K562 (cell line): ENCODE measurements around the gene POP7. TPM values are rescaled to one million over a fixed set of nuclear protein-coding genes. Genes with fewer than 3 reads are reported as not detected.

ENCODE experiments used
- ARID1B ChIP-seq: fragments of 450-650 bp; IDR thresholded peaks from 2 replicates; pipeline ENCODE4 v1.6.1; 2016; ENCODE audit warnings: antibody characterized with exemption, mild to moderate bottlenecking, inconsistent platforms
- CBX1 ChIP-seq: sonication (generic); IDR thresholded peaks from 2 replicates; pipeline ENCODE4 v1.6.1; 2016; ENCODE audit warnings: antibody characterized with exemption, low read depth, mild to moderate bottlenecking
- CHD4 ChIP-seq: fragments of 200-600 bp; sonication (generic); IDR thresholded peaks from 3 replicates; pipeline ENCODE4 v1.6.1; 2012; ENCODE audit warnings: low read depth, mild to moderate bottlenecking, mixed read lengths, low read length, inconsistent platforms; ENCODE audit not compliant: insufficient read depth, insufficient replicate concordance, poor library complexity, severe bottlenecking
- E4F1 ChIP-seq: fragments of 250-450 bp; sonication (Bioruptor Pico); IDR thresholded peaks from 2 replicates; pipeline ENCODE4 v1.5.0; 2021; ENCODE audit warnings: mild to moderate bottlenecking, borderline replicate concordance
- EGR1 ChIP-seq: fragments of 450-650 bp; conservative IDR thresholded peaks from 2 replicates; pipeline ENCODE4 v1.6.1; 2017; ENCODE audit warnings: mild to moderate bottlenecking
- ELF2 ChIP-seq: fragments of 250-450 bp; sonication (Bioruptor Pico); IDR thresholded peaks from 2 replicates; pipeline ENCODE4 v1.5.0; 2021; ENCODE audit warnings: mild to moderate bottlenecking
- ETV5 ChIP-seq: sonication (generic); formaldehyde crosslinking; IDR thresholded peaks from 2 replicates; pipeline ENCODE4 v1.4.0; 2020; ENCODE audit warnings: low read depth, mild to moderate bottlenecking, missing genetic modification reagents
- GABPB1 ChIP-seq: sonication (generic); formaldehyde crosslinking; IDR thresholded peaks from 2 replicates; pipeline ENCODE4 v1.8.0; 2022; ENCODE audit warnings: mild to moderate bottlenecking, missing genetic modification reagents
- HDAC2 ChIP-seq: fragments of 450-650 bp; IDR thresholded peaks from 2 replicates; pipeline ENCODE4 v1.6.1; 2016; ENCODE audit warnings: mild to moderate bottlenecking
- HNRNPUL1 ChIP-seq: fragments of 200-400 bp; formaldehyde crosslinking; IDR thresholded peaks from 2 replicates; pipeline ENCODE4 v1.6.1; 2017; ENCODE audit warnings: low read length
- HOXB6 ChIP-seq: fragments of 250-450 bp; sonication (Bioruptor Pico); IDR thresholded peaks from 2 replicates; pipeline ENCODE4 v1.5.1; 2022; ENCODE audit warnings: mild to moderate bottlenecking, borderline replicate concordance
- KAT7 ChIP-seq: sonication (generic); formaldehyde crosslinking; IDR thresholded peaks from 2 replicates; pipeline ENCODE4 v1.8.0; 2022; ENCODE audit warnings: missing genetic modification reagents, mild to moderate bottlenecking, borderline replicate concordance
- MBD2 ChIP-seq: sonication (generic); IDR thresholded peaks from 2 replicates; pipeline ENCODE4 v1.6.1; 2016; ENCODE audit warnings: low read depth, borderline replicate concordance
- MIER1 ChIP-seq: fragments of 450-650 bp; IDR thresholded peaks from 2 replicates; pipeline ENCODE4 v1.6.1; 2016; ENCODE audit warnings: antibody characterized with exemption, mild to moderate bottlenecking, low read depth
- MLX ChIP-seq, 2 experiments: fragments of 450-650 bp in 1 of 2; sonication (generic) in 1 of 2; formaldehyde crosslinking; conservative IDR thresholded peaks; 2 replicates each; pipeline versions ENCODE4 v1.4.0 to v1.8.1; 2020 to 2022; ENCODE audit warnings: mild to moderate bottlenecking in 1 of 2, missing genetic modification reagents in 1 of 2
- NFE2L1 ChIP-seq: fragments of 450-650 bp; IDR thresholded peaks from 2 replicates; pipeline ENCODE4 v1.6.1; 2016; ENCODE audit warnings: missing genetic modification characterization, low read depth, mild to moderate bottlenecking, missing compliant biosample characterization, moderate library complexity, borderline replicate concordance
- RAD51 ChIP-seq: fragments of 450-650 bp; IDR thresholded peaks from 2 replicates; pipeline ENCODE4 v1.7.1; 2016; ENCODE audit warnings: low read depth, mild to moderate bottlenecking, borderline replicate concordance
- RBM34 ChIP-seq: fragments of 200-400 bp; formaldehyde crosslinking; IDR thresholded peaks from 2 replicates; pipeline ENCODE4 v1.6.1; 2018; ENCODE audit warnings: low read length, borderline replicate concordance; ENCODE audit not compliant: insufficient read depth
- ZBTB8A ChIP-seq: fragments of 450-650 bp; IDR thresholded peaks from 2 replicates; pipeline ENCODE4 v1.6.1; 2018; ENCODE audit warnings: mild to moderate bottlenecking, moderate library complexity; ENCODE audit not compliant: partially characterized antibody
- ZNF133 ChIP-seq: fragments of 250-450 bp; sonication (Bioruptor Pico); IDR thresholded peaks from 2 replicates; pipeline ENCODE4 v1.4.0; 2020; ENCODE audit warnings: mild to moderate bottlenecking
- ZNF165 ChIP-seq: fragments of 250-450 bp; sonication (Bioruptor Pico); IDR thresholded peaks from 2 replicates; pipeline ENCODE4 v1.4.0; 2020; ENCODE audit warnings: borderline replicate concordance
- ZNF274 ChIP-seq: IDR thresholded peaks from 2 replicates; pipeline ENCODE4 v1.6.1; 2011; ENCODE audit warnings: low read depth, mild to moderate bottlenecking, low read length, moderate library complexity, borderline replicate concordance
- ZNF282 ChIP-seq: sonication (generic); formaldehyde crosslinking; IDR thresholded peaks from 2 replicates; pipeline ENCODE4 v1.8.1; 2023; ENCODE audit warnings: missing genetic modification reagents
- ZNF347 ChIP-seq: fragments of 450-650 bp; formaldehyde crosslinking; IDR thresholded peaks from 2 replicates; pipeline ENCODE4 v1.4.0; 2020; ENCODE audit warnings: low read depth, mild to moderate bottlenecking, moderate library complexity
- ZNF436 ChIP-seq: fragments of 250-450, 450-650 bp; sonication (Bioruptor Pico); formaldehyde crosslinking; IDR thresholded peaks from 2 replicates; pipeline ENCODE4 v1.7.0; 2020; ENCODE audit warnings: mild to moderate bottlenecking
- ZNF668 ChIP-seq: fragments of 250-450 bp; sonication (Bioruptor Pico); IDR thresholded peaks from 2 replicates; pipeline ENCODE4 v1.8.0; 2022; ENCODE audit warnings: mild to moderate bottlenecking, inconsistent platforms
- ZNF699 ChIP-seq: fragments of 250-450 bp; sonication (Bioruptor Pico); IDR thresholded peaks from 2 replicates; pipeline ENCODE4 v1.8.0; 2021; ENCODE audit warnings: mild to moderate bottlenecking, moderate library complexity; ENCODE audit not compliant: insufficient replicate concordance
- polyA plus RNA-seq, 8 experiments: library from polyadenylated mRNA; depleted of rRNA in 4 of 8; stranded (reverse) in 5 of 8; unstranded in 3 of 8; fragments of >200 nt; fragmentation: Nextera tagmentation in 2 of 8; fragmentation: Illumina TruSeq in 1 of 8; extraction: Ambion mirVana in 2 of 8; extraction: Trizol in 1 of 8; gene quantifications; 2 replicates each; pipeline versions ENCODE4 v1.2.1 to v1.2.3, GENCODE V29; 2011 to 2014; ENCODE audit warnings: inconsistent platforms in 1 of 8, missing spikeins in 1 of 8
- total RNA-seq, 7 experiments: library from RNA; depleted of rRNA in 6 of 7; stranded (reverse); fragments of >200 nt in 6 of 7; fragmentation: Illumina TruSeq in 2 of 7; extraction: Trizol in 2 of 7; gene quantifications; 2 replicates each; pipeline versions ENCODE4 v1.2.1 to v1.2.3, GENCODE V29; 2011 to 2021; ENCODE audit warnings: low replicate concordance in 1 of 7

POP7 gene
- total and polyA plus RNA-seq, 9 of the 15 experiments (the other 6 are each of a cell fraction or from before 2014, with no cell fraction given) = 11.5 to 163 (median 68.9) TPM

GRCh38 chr7:100705753-100706671 is at the start of gene POP7 (continued):
- TF ChIP-seq ELF2 (no peak), ZNF282 (CRISPR knock-in tag) (no peak), NFE2L1 (tag) (no peak), MLX (CRISPR knock-in tag; conservative IDR thresholded peaks at IDR 0.05) (no peak), ZNF699 (CRISPR knock-in tag) (no peak), ARID1B (peak; percentile 47; the same call in 1 of the 2 replicates), RAD51 (no peak), E4F1 (no peak), ZBTB8A (no peak), ZNF133 (CRISPR knock-in tag) (no peak), ZNF347 (CRISPR knock-in tag) (no peak), HNRNPUL1 (no peak), MIER1 (no peak; the same call in 1 of the 2 replicates), ZNF436 (no peak), ZNF668 (CRISPR knock-in tag) (no peak), MBD2 (no peak; the same call in 1 of the 2 replicates), ZNF165 (no peak), KAT7 (0 out of 2 replicates have a peak, but pooled peaks have one; percentile 17), CHD4 (no peak), CBX1 (no peak; the same call in 1 of the 2 replicates), RBM34 (no peak), ZNF274 (no peak), ETV5 (CRISPR knock-in tag) (no peak), HOXB6 (no peak), HDAC2 (peak; percentile 8), EGR1 (no peak), GABPB1 (CRISPR knock-in tag) (no peak; the same call in 1 of the 2 replicates)
